Endothelial cell of umbilical vein (primary cell): Measurements from ENCODE around the gene C6orf136. TPM values are rescaled to one million over a fixed set of nuclear protein-coding genes. Genes with fewer than 3 reads are reported as not detected.

Experiments
- BruUV-seq: library from RNA; stranded (reverse); fragments of 400-500 nt; replicated peaks from 2 replicates; lab custom pipeline; 2021; lab: Mats Ljungman, UMichigan
- CTCF ChIA-PET: fragments of 300-600, 350-600 bp; sonication (Branson Sonifier 250); formaldehyde crosslinking; loops from one replicate; lab custom pipeline; 2021; ENCODE audit warnings: antibody characterized with exemption, inconsistent platforms; lab: Charles Lee
- POLR2A ChIA-PET: fragments of 300-600, 350-600 bp; sonication (Branson Sonifier 250); formaldehyde crosslinking; loops from one replicate; lab custom pipeline; 2021; ENCODE audit warnings: antibody characterized with exemption, inconsistent platforms; lab: Charles Lee
- DNase-seq: peaks from one replicate; pipeline ENCODE4 v3.0.0-alpha.2; 2011; ENCODE audit warnings: low read depth, low spot score
- FAIRE-seq: peaks from 2 replicates; lab custom pipeline; 2011; peaks lifted over from hg19 to GRCh38; lab: Jason Lieb, UNC
- H2AFZ ChIP-seq: 2 replicates; pipeline ENCODE4 v1.6.0; 2012; ENCODE audit warnings: low read depth, low read length, control low read depth, inconsistent platforms
- H3K27ac ChIP-seq: 2 replicates; pipeline ENCODE4 v1.5.1; 2011; ENCODE audit warnings: low read depth, mild to moderate bottlenecking, control low read depth, low read length, moderate library complexity; ENCODE audit not compliant: insufficient read depth
- H3K27me3 ChIP-seq, 2 experiments: 2 replicates each; pipeline versions ENCODE4 v1.6.0 to v1.6.1; 2011; ENCODE audit warnings: low read length in 2 of 2, mixed read lengths in 1 of 2; ENCODE audit not compliant: control insufficient read depth in 2 of 2, insufficient read depth in 2 of 2
- H3K36me3 ChIP-seq, 2 experiments: 2 replicates in 1 of 2; 3 replicates in 1 of 2; pipeline ENCODE4 v1.5.1; 2011; ENCODE audit warnings: low read length in 2 of 2, mild to moderate bottlenecking in 1 of 2, moderate library complexity in 1 of 2; ENCODE audit not compliant: control insufficient read depth in 2 of 2, insufficient read depth in 2 of 2; ENCODE audit errors: extremely low read depth in 1 of 2
- H3K4me1 ChIP-seq: 3 replicates; pipeline ENCODE4 v1.5.1; 2011; ENCODE audit warnings: mild to moderate bottlenecking, low read length; ENCODE audit not compliant: control insufficient read depth, insufficient read depth; ENCODE audit errors: extremely low read depth
- H3K4me2 ChIP-seq: 2 replicates; pipeline ENCODE4 v1.6.1; 2011; ENCODE audit warnings: low read length, control low read depth, mixed read lengths; ENCODE audit not compliant: insufficient read depth
- H3K4me3 ChIP-seq, 3 experiments: fragments of 200-600 bp in 1 of 3; sonication (generic), shearing (Covaris generic) in 1 of 3; replicated peaks in 1 of 3; 2 replicates each; pipeline ENCODE4 v1.5.1; 2011 to 2016; ENCODE audit warnings: control low read depth in 3 of 3, low read length in 3 of 3, mild to moderate bottlenecking in 2 of 3, inconsistent platforms in 1 of 3, low read depth in 1 of 3, moderate library complexity in 1 of 3; ENCODE audit not compliant: insufficient read depth in 1 of 3
- H3K79me2 ChIP-seq: 2 replicates; pipeline ENCODE4 v1.6.0; 2012; ENCODE audit warnings: low read length, inconsistent platforms; ENCODE audit not compliant: control insufficient read depth, insufficient read depth
- H3K9ac ChIP-seq: replicated peaks from 2 replicates; pipeline ENCODE3; 2011; ENCODE audit warnings: low read length, control low read depth; ENCODE audit not compliant: insufficient read depth; ENCODE audit errors: extremely low read depth
- H3K9me1 ChIP-seq: replicated peaks from 3 replicates; pipeline ENCODE4 v1.6.0; 2011; ENCODE audit warnings: mild to moderate bottlenecking, low read length; ENCODE audit not compliant: control insufficient read depth, insufficient read depth; ENCODE audit errors: extremely low read depth
- H3K9me3 ChIP-seq: replicated peaks from 2 replicates; pipeline ENCODE4 v1.5.1; 2012; ENCODE audit warnings: low read length, inconsistent platforms; ENCODE audit not compliant: control insufficient read depth, insufficient read depth
- H4K20me1 ChIP-seq: replicated peaks from 2 replicates; pipeline ENCODE3; 2011; ENCODE audit warnings: mild to moderate bottlenecking, low read length; ENCODE audit not compliant: control insufficient read depth, insufficient read depth; ENCODE audit errors: extremely low read depth
- CTCF ChIP-seq, 2 donors: IDR thresholded peaks; 1 replicate in 1 of 2; 2 replicates in 1 of 2; pipeline ENCODE4 v1.5.1; 2011; ENCODE audit warnings: low read length in 2 of 2, mild to moderate bottlenecking in 2 of 2, moderate library complexity in 2 of 2, control low read depth in 1 of 2, inconsistent platforms in 1 of 2, low read depth in 1 of 2; ENCODE audit not compliant: insufficient read depth in 1 of 2; ENCODE audit errors: extremely low read depth in 1 of 2
- EZH2 ChIP-seq: IDR thresholded peaks from 2 replicates; pipeline ENCODE4 v1.6.1; 2012; ENCODE audit warnings: borderline replicate concordance, low read depth, mild to moderate bottlenecking, moderate library complexity, low read length, inconsistent platforms; ENCODE audit not compliant: severe bottlenecking
- FOS ChIP-seq: IDR thresholded peaks from 2 replicates; pipeline ENCODE4 v1.6.1; 2011; ENCODE audit warnings: mild to moderate bottlenecking, low read length, moderate library complexity, borderline replicate concordance; ENCODE audit not compliant: insufficient read depth
- GATA2 ChIP-seq: IDR thresholded peaks from 2 replicates; pipeline ENCODE4 v1.7.0; 2011; ENCODE audit warnings: low read depth, mild to moderate bottlenecking, moderate library complexity, mixed read lengths, low read length; ENCODE audit not compliant: insufficient read length, insufficient read depth
- JUN ChIP-seq: IDR thresholded peaks from 2 replicates; pipeline ENCODE4 v1.6.1; 2011; ENCODE audit warnings: borderline replicate concordance, low read depth; ENCODE audit not compliant: insufficient read length, insufficient read depth
- MAX ChIP-seq: IDR thresholded peaks from 2 replicates; pipeline ENCODE4 v1.6.1; 2011; ENCODE audit not compliant: insufficient read depth, insufficient read length
- MYC ChIP-seq: IDR thresholded peaks from one replicate; pipeline ENCODE4 v1.6.1; 2011; ENCODE audit warnings: mild to moderate bottlenecking, low read depth, low read length
- POLR2A ChIP-seq: IDR thresholded peaks from 2 replicates; pipeline ENCODE4 v1.6.1; 2012; ENCODE audit warnings: low read depth, mild to moderate bottlenecking, control low read depth, low read length
- POLR2AphosphoS5 ChIP-seq: IDR thresholded peaks from 2 replicates; pipeline ENCODE4 v1.6.1; 2012; ENCODE audit warnings: low read depth, mild to moderate bottlenecking, control low read depth, low read length, moderate library complexity; ENCODE audit not compliant: insufficient read depth
- dilution Hi-C: fragments of 300-500 bp; cut with MboI; formaldehyde crosslinking; loops from one replicate; pipeline ENCODE4 v1.15.0; 2019; ENCODE audit warnings: low sequenced_read_pairs; ENCODE audit not compliant: extremely low pct_ligation_motif_present
- intact Hi-C: fragments of 100-400 bp; cut with micrococcal nuclease; formaldehyde crosslinking; loops from one replicate; pipeline ENCODE4 v1.10.0; 2022
- polyA plus RNA-seq, 4 experiments: library from polyadenylated mRNA; depleted of rRNA in 3 of 4; stranded (reverse) in 3 of 4; unstranded in 1 of 4; fragments of >200 nt; gene quantifications; 2 replicates each; pipeline versions ENCODE4 v1.2.1 to v1.2.3, GENCODE V29; 2011 to 2012; ENCODE audit warnings: missing spikeins in 1 of 4
- total RNA-seq: library from RNA; stranded (reverse); gene quantifications from 2 replicates; pipeline ENCODE4 v1.2.3, GENCODE V29; 2021

C6orf136 gene
- total and polyA plus RNA-seq, 2 donors (not counting 3 experiments of a cell fraction or from before 2014, with no cell fraction given), result 19.1 to 21.0 TPM

- dilution Hi-C loops (no loop called here), intact Hi-C loops (loop anchor here (1.0 to 2.0 kb wide), 3 partner anchors 36 to 405 kb away; partner anchors contain the start of gene MDC1)
- Histone ChIP-seq H4K20me1 (no peaks in the 10 kb centered on the region), H3K79me2 (peaks cover 85% of the 10 kb centered on the region), H3K4me3 (peak overlapping the region; percentile 81 to 93 (median 87)), H3K4me2 (peak overlapping the region; percentile 85), H3K4me1 (peaks cover 34% of the 10 kb centered on the region), H3K36me3 (peaks cover 4 to 12% of the 10 kb centered on the region in 2 experiments), H2AFZ (no peak overlapping the region), H3K9ac (peak overlapping the region; percentile 91), H3K9me1 (no peaks in the 10 kb centered on the region), H3K27ac (peak overlapping the region; percentile 94), H3K9me3 (no peaks in the 10 kb centered on the region), H3K27me3 (no peaks in the 10 kb centered on the region)
- FAIRE-seq, result peak; percentile 48
- TF ChIP-seq MAX (no peak), MYC (no peak), FOS (no peak), CTCF (IDR thresholded peaks at IDR 0.05; ENCODE audit: extremely low read depth in 1 of 2, insufficient read depth in 1 of 2, low read depth in 1 of 2, low read length in 2 of 2) (no peak), POLR2AphosphoS5 (no peak), EZH2 (no peak), JUN (no peak), GATA2 (no peak), POLR2A (no peak)
- TSS peak; percentile 0 for BruUV-seq
- ChIA-PET CTCF (interaction anchor here (0.6 to 6.6 kb wide), 8 partner anchors 8 to 406 kb away, joined by 3 to 296 read pairs (median 10); partner anchors contain the start of genes DHX16, MDC1 and TUBB), POLR2A (interaction anchor here (0.5 to 3.7 kb wide), 4 partner anchors 9 to 154 kb away, joined by 3 to 34 read pairs (median 12); partner anchors contain the start of genes DHX16 and MDC1)
- DNase-seq, result no peak
Observed at GRCh38 chr6:30681766-30682142, 34.8 kb downstream of the C6orf136 start.
